Measurements from ENCODE around the gene C3orf38. TPM values are rescaled to one million over a fixed set of nuclear protein-coding genes. Genes with fewer than 3 reads are reported as not detected.

C3orf38 gene
- total RNA-seq, 1 experiment from 2014 or later, result 18.6 TPM

- H4K20me1 ChIP-seq (ENCODE audit: insufficient read depth), result no peaks in the 10 kb centered on the region
- no peaks in the 10 kb centered on the region for H3K27me3 ChIP-seq (ENCODE audit: insufficient read depth, low read length)
- no peak overlapping the region for H3K27ac ChIP-seq (ENCODE audit: low read depth, low read length)
- no peaks in the 10 kb centered on the region for H3K9me3 ChIP-seq (ENCODE audit: control insufficient read depth in 1 of 2, insufficient read depth in 1 of 2, low read depth in 1 of 2, low read length in 2 of 2)
- intact Hi-C loops (cut with micrococcal nuclease), result no loop called here
- H3K9ac ChIP-seq (ENCODE audit: low read length), result no peak overlapping the region
- ChIA-PET RAD21 (ENCODE audit: low non-redundant PET in 1 of 2, low total read pairs in 2 of 2, uncharacterized antibody in 2 of 2, unreplicated experiment in 2 of 2) (no interaction called here), POLR2A (no interaction called here), CTCF (no interaction called here)
- no TSS peak for BruUV-seq (replicated peaks)
- TF ChIP-seq ZFX (IDR thresholded peaks at IDR 0.05) (no peak), CTCF (IDR thresholded peaks at IDR 0.05 in 2 of 3, conservative IDR thresholded peaks at IDR 0.05 in 1 of 3; ENCODE audit: borderline replicate concordance in 1 of 3, insufficient read depth in 1 of 3, low read depth in 2 of 3, low read length in 2 of 3) (no peak), EGR1 (IDR thresholded peaks at IDR 0.05; ENCODE audit: low read depth) (no peak), FOSL1 (IDR thresholded peaks at IDR 0.05; ENCODE audit: low read depth) (no peak), YY1 (IDR thresholded peaks at IDR 0.05; ENCODE audit: extremely low read depth, insufficient replicate concordance, low read depth, low read length) (no peak), EZH2 (IDR thresholded peaks at IDR 0.05) (no peak), ZBTB33 (IDR thresholded peaks at IDR 0.05; ENCODE audit: extremely low read depth, insufficient replicate concordance, low read length) (no peak)
- H3K9me2 ChIP-seq (ENCODE audit: insufficient read depth), result no peaks in the 10 kb centered on the region
- no peak overlapping the region for H2AFZ ChIP-seq (ENCODE audit: low read depth, low read length, poor library complexity, severe bottlenecking)
- peaks cover 0 to 19% of the 10 kb centered on the region in 2 experiments; a peak in 3 of 4 replicates for H3K36me3 ChIP-seq (ENCODE audit: control insufficient read depth in 1 of 2, insufficient read depth in 2 of 2, low read length in 2 of 2)
- no peak overlapping the region for H3K4me2 ChIP-seq (ENCODE audit: low read length)
- H3K4me3 ChIP-seq (replicated peaks in 1 of 2; ENCODE audit: low read depth in 1 of 2, low read length in 2 of 2), result no peak overlapping the region
- H3K4me1 ChIP-seq (ENCODE audit: control insufficient read depth in 1 of 2, insufficient read depth in 2 of 2, low read length in 2 of 2), result no peaks in the 10 kb centered on the region
- no peak for ATAC-seq
- peaks cover 41% of the 10 kb centered on the region for H3K79me2 ChIP-seq (ENCODE audit: insufficient read depth, low read length)
- no peak for DNase-seq (ENCODE audit: low read depth, low spot score)
These were observed 8.2 kb upstream of the C3orf38 start for GRCh38 chr3:88141458-88142083.
